ENCODE results near the gene AMIGO3.
A peak's percentile ranks its signal among the peaks of the same experiment; 100 is the strongest.

Gene AMIGO3

DNA sequence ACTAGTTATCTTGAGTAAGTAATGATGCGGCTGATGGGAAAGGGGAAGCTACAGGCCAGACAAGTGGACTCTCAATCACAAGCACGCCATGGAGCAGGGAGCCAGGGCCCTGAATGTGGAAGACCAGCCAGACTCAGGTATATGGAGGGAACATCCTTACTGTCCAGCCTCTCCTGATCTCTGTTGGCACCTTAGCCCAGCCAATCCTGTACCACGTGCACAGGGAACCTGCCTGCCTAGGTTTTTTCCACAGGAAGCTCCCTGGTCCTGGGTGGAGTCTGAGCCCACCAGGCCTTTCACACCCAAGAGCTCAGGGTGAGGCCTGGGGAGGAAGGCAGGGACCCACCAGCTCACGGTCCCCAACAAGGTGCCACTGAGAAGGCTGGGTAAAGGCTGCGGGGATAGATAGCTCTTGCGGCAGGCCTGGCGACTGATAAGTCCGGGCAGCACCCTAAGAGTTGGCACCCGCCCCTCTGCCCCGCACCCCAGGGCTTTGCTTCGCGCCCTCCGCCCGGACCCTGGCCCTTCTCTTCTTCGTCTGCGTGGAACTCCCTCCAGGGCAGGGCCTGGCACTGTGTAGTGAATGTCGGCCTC, 46.3 kb downstream of the AMIGO3 start:
- Histone ChIP-seq H3K36me3 (replicated peaks; ENCODE audit: low read depth, low read length) (peaks cover 26% of the 10 kb centered on the region), H3K4me1 (ENCODE audit: low read length) (peaks cover 12% of the 10 kb centered on the region), H4K20me1 (ENCODE audit: insufficient read depth, low read length) (peaks cover 4% of the 10 kb centered on the region; the same call in 1 of the 2 replicates), H3K9ac (ENCODE audit: low read length) (peak overlapping the region; percentile 94), H2AFZ (ENCODE audit: low read depth, low read length) (peak overlapping the region; percentile 51; the same call in 1 of the 2 replicates), H3K27ac (ENCODE audit: low read length) (peak overlapping the region; percentile 78), H3K4me3 (ENCODE audit: low read length) (peak overlapping the region; percentile 95), H3K27me3 (ENCODE audit: low read depth, low read length) (no peaks in the 10 kb centered on the region), H3K79me2 (ENCODE audit: low read length) (peaks cover 31% of the 10 kb centered on the region), H3K9me3 (ENCODE audit: insufficient read depth, low read length) (no peaks in the 10 kb centered on the region), H3K4me2 (ENCODE audit: low read length) (peak overlapping the region; percentile 96)
- TF ChIP-seq, protein P1, sequence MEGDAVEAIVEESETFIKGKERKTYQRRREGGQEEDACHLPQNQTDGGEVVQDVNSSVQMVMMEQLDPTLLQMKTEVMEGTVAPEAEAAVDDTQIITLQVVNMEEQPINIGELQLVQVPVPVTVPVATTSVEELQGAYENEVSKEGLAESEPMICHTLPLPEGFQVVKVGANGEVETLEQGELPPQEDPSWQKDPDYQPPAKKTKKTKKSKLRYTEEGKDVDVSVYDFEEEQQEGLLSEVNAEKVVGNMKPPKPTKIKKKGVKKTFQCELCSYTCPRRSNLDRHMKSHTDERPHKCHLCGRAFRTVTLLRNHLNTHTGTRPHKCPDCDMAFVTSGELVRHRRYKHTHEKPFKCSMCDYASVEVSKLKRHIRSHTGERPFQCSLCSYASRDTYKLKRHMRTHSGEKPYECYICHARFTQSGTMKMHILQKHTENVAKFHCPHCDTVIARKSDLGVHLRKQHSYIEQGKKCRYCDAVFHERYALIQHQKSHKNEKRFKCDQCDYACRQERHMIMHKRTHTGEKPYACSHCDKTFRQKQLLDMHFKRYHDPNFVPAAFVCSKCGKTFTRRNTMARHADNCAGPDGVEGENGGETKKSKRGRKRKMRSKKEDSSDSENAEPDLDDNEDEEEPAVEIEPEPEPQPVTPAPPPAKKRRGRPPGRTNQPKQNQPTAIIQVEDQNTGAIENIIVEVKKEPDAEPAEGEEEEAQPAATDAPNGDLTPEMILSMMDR (IDR thresholded peaks at IDR 0.05; ENCODE audit: low read depth, low read length): no peak
- no peak for TF ChIP-seq EZH2phosphoT487 (IDR thresholded peaks at IDR 0.05; ENCODE audit: low read depth)

- peaks cover 4% of the 10 kb centered on the region; the same call in 1 of the 2 replicates for H4K20me1 ChIP-seq (ENCODE audit: insufficient read depth, low read length)
- H3K36me3 ChIP-seq (replicated peaks; ENCODE audit: low read depth, low read length): peaks cover 12% of the 10 kb centered on the region
- H3K9ac ChIP-seq (ENCODE audit: low read length): no peak overlapping the region
- no peaks in the 10 kb centered on the region for H3K9me3 ChIP-seq (ENCODE audit: insufficient read depth, low read length)
- TF ChIP-seq, protein P1 (IDR thresholded peaks at IDR 0.05; ENCODE audit: low read depth, low read length): peak; percentile 86
- no peak for TF ChIP-seq EZH2phosphoT487 (IDR thresholded peaks at IDR 0.05; ENCODE audit: low read depth)
- H3K4me1 ChIP-seq (ENCODE audit: low read length): peaks cover 12% of the 10 kb centered on the region
- peaks cover 31% of the 10 kb centered on the region for H3K79me2 ChIP-seq (ENCODE audit: low read length)
- peak overlapping the region; percentile 9; the same call in 1 of the 2 replicates for H3K4me2 ChIP-seq (ENCODE audit: low read length)
- H3K27ac ChIP-seq (ENCODE audit: low read length): 0 out of 2 replicates have a peak overlapping the region, but pooled peaks have one; percentile 2
- H3K27me3 ChIP-seq (ENCODE audit: low read depth, low read length): no peaks in the 10 kb centered on the region
- H2AFZ ChIP-seq (ENCODE audit: low read depth, low read length): no peak overlapping the region
- no peak overlapping the region for H3K4me3 ChIP-seq (ENCODE audit: low read length)
These were observed 47.9 kb downstream of the AMIGO3 start for GRCh38 chr3:49671291-49672288.

DNA sequence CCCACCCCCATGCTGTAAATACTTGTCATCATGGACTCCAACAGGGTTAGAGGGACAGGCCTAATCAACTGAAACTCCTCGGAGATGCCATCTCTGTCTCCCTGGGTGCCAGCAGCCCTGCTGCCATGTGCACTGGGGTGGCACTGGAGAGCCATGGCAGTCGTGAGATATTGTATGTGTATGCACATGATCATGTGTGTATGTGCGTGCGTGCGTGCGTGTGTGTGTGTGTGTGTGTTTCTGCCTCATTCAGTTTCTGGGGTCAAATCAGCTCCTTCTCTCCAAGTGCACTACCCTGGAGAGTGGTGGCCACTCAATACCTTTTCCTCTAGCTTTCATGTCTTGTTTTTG, 48.6 kb downstream of the AMIGO3 start:
- H3K4me2 ChIP-seq (ENCODE audit: low read length): no peak overlapping the region

More for the DNA sequence above, 48.6 kb downstream of the AMIGO3 start:
- Histone ChIP-seq H4K20me1 (ENCODE audit: insufficient read depth, low read length) (peaks cover 4% of the 10 kb centered on the region; the same call in 1 of the 2 replicates), H3K36me3 (replicated peaks; ENCODE audit: low read depth, low read length) (peaks cover 5% of the 10 kb centered on the region), H3K9me3 (ENCODE audit: insufficient read depth, low read length) (no peaks in the 10 kb centered on the region), H3K4me3 (ENCODE audit: low read length) (no peak overlapping the region), H3K4me1 (ENCODE audit: low read length) (peaks cover 12% of the 10 kb centered on the region), H3K9ac (ENCODE audit: low read length) (no peak overlapping the region), H3K79me2 (ENCODE audit: low read length) (peaks cover 28% of the 10 kb centered on the region), H2AFZ (ENCODE audit: low read depth, low read length) (no peak overlapping the region), H3K27ac (ENCODE audit: low read length) (no peak overlapping the region), H3K27me3 (ENCODE audit: low read depth, low read length) (no peaks in the 10 kb centered on the region)
- TF ChIP-seq, protein P1 (IDR thresholded peaks at IDR 0.05; ENCODE audit: low read depth, low read length): no peak
- no peak for TF ChIP-seq EZH2phosphoT487 (IDR thresholded peaks at IDR 0.05; ENCODE audit: low read depth)
